ENCODE measurements around the gene DLX4.

The DLX4 gene

GRCh38 chr17:49956780-49957179 is 12.2 kb upstream of the DLX4 start:
- Histone ChIP-seq H3K9me3 (ENCODE audit: severe bottlenecking) (no peaks in the 10 kb centered on the region), H3K36me3 (no peaks in the 10 kb centered on the region), H3K27me3 (ENCODE audit: insufficient read depth, low read depth, severe bottlenecking) (no peaks in the 10 kb centered on the region), H3K4me3 (ENCODE audit: low read depth, low read length) (no peak overlapping the region), H3K27ac (no peak overlapping the region)
- TF ChIP-seq CTCF (IDR thresholded peaks at IDR 0.05; ENCODE audit: low read depth, low read length): no peak
- no peak for DNase-seq

GRCh38 chr17:49957350-49957749 is 11.6 kb upstream of the DLX4 start:
- Histone ChIP-seq H3K27ac (no peak overlapping the region), H3K9me3 (ENCODE audit: severe bottlenecking) (no peaks in the 10 kb centered on the region), H3K36me3 (no peaks in the 10 kb centered on the region), H3K4me3 (ENCODE audit: low read depth, low read length) (no peak overlapping the region), H3K27me3 (ENCODE audit: insufficient read depth, low read depth, severe bottlenecking) (no peaks in the 10 kb centered on the region)
- DNase-seq: no peak
- TF ChIP-seq CTCF (IDR thresholded peaks at IDR 0.05; ENCODE audit: low read depth, low read length): no peak

- Histone ChIP-seq H3K27me3 (ENCODE audit: insufficient read depth, low read depth, severe bottlenecking) (no peaks in the 10 kb centered on the region), H3K4me3 (ENCODE audit: low read depth, low read length) (no peak overlapping the region), H3K27ac (no peak overlapping the region), H3K36me3 (no peaks in the 10 kb centered on the region), H3K9me3 (ENCODE audit: severe bottlenecking) (no peaks in the 10 kb centered on the region)
- no peak for DNase-seq
- no peak for TF ChIP-seq CTCF (IDR thresholded peaks at IDR 0.05; ENCODE audit: low read depth, low read length)
These were observed 10.3 kb upstream of the DLX4 start for GRCh38 chr17:49958723-49959122.

GRCh38 chr17:49959183-49959935 is 9.6 kb upstream of the DLX4 start:
- H3K4me3 ChIP-seq (ENCODE audit: low read depth, low read length): no peak overlapping the region
- no peaks in the 10 kb centered on the region for H3K9me3 ChIP-seq (ENCODE audit: severe bottlenecking)
- TF ChIP-seq CTCF (IDR thresholded peaks at IDR 0.05; ENCODE audit: low read depth, low read length): no peak
- no peaks in the 10 kb centered on the region for H3K36me3 ChIP-seq
- H3K27ac ChIP-seq: no peak overlapping the region
- no peaks in the 10 kb centered on the region for H3K27me3 ChIP-seq (ENCODE audit: insufficient read depth, low read depth, severe bottlenecking)
- no peak for DNase-seq

GRCh38 chr17:49962599-49963308 is 6.2 kb upstream of the DLX4 start:
- no peaks in the 10 kb centered on the region for H3K9me3 ChIP-seq (ENCODE audit: severe bottlenecking)
- no peak for DNase-seq
- no peak overlapping the region for H3K27ac ChIP-seq
- H3K4me3 ChIP-seq (ENCODE audit: low read depth, low read length): no peak overlapping the region
- H3K36me3 ChIP-seq: no peaks in the 10 kb centered on the region
- TF ChIP-seq CTCF (IDR thresholded peaks at IDR 0.05; ENCODE audit: low read depth, low read length): no peak
- H3K27me3 ChIP-seq (ENCODE audit: insufficient read depth, low read depth, severe bottlenecking): no peaks in the 10 kb centered on the region
